HG03439 (cell line): Measurements from ENCODE around the gene WHRN.

Experiments
- ATAC-seq: cut with Tn5 transposase; IDR thresholded peaks from one replicate; pipeline ENCODE4 v1.9.1; 2021; ENCODE audit warnings: mild to moderate bottlenecking, moderate library complexity; ENCODE audit not compliant: unreplicated experiment

WHRN gene

GRCh38 chr9:114370968-114371320, 134.3 kb downstream of the WHRN start:
- ATAC-seq: no peak

GRCh38 chr9:114370251-114370967, 134.9 kb downstream of the WHRN start:
- ATAC-seq: no peak

GRCh38 chr9:114369216-114370130, 135.8 kb downstream of the WHRN start:
- ATAC-seq: no peak

- ATAC-seq: no peak
These were observed 137.3 kb downstream of the WHRN start for GRCh38 chr9:114367772-114368569.

GRCh38 chr9:114367366-114367765, 137.9 kb downstream of the WHRN start:
- no peak for ATAC-seq

- ATAC-seq: peak; percentile 49
These were observed 138.7 kb downstream of the WHRN start for GRCh38 chr9:114366334-114367128.

GRCh38 chr9:114365194-114365593, 140.1 kb downstream of the WHRN start:
- ATAC-seq: no peak

GRCh38 chr9:114364134-114365041, 140.9 kb downstream of the WHRN start:
- ATAC-seq: no peak

- no peak for ATAC-seq
These were observed 141.8 kb downstream of the WHRN start for GRCh38 chr9:114363424-114363823.

- no peak for ATAC-seq
These were observed 142.9 kb downstream of the WHRN start for GRCh38 chr9:114362394-114362793.

GRCh38 chr9:114361542-114361941, 143.7 kb downstream of the WHRN start:
- ATAC-seq: no peak

GRCh38 chr9:114359801-114360200, 145.5 kb downstream of the WHRN start:
- ATAC-seq: no peak

- ATAC-seq: no peak
These were observed 147.4 kb downstream of the WHRN start for GRCh38 chr9:114357911-114358328.

- no peak for ATAC-seq
These were observed 147.9 kb downstream of the WHRN start for GRCh38 chr9:114357360-114357759.

- no peak for ATAC-seq
These were observed 148.5 kb downstream of the WHRN start for GRCh38 chr9:114356792-114357191.

GRCh38 chr9:114355821-114356220, 149.5 kb downstream of the WHRN start:
- no peak for ATAC-seq
